Erythroblast (primary cell): ENCODE measurements around the gene AGMAT.

Source experiments
- GATA1 ChIP-seq: IDR thresholded peaks from 2 replicates; pipeline ENCODE4 v1.6.1; 2011; ENCODE audit warnings: low read depth, mild to moderate bottlenecking, control low read depth, low read length, moderate library complexity
- POLR2A ChIP-seq: IDR thresholded peaks from 2 replicates; pipeline ENCODE4 v1.6.1; 2011; ENCODE audit warnings: mild to moderate bottlenecking, low read length

DNA sequence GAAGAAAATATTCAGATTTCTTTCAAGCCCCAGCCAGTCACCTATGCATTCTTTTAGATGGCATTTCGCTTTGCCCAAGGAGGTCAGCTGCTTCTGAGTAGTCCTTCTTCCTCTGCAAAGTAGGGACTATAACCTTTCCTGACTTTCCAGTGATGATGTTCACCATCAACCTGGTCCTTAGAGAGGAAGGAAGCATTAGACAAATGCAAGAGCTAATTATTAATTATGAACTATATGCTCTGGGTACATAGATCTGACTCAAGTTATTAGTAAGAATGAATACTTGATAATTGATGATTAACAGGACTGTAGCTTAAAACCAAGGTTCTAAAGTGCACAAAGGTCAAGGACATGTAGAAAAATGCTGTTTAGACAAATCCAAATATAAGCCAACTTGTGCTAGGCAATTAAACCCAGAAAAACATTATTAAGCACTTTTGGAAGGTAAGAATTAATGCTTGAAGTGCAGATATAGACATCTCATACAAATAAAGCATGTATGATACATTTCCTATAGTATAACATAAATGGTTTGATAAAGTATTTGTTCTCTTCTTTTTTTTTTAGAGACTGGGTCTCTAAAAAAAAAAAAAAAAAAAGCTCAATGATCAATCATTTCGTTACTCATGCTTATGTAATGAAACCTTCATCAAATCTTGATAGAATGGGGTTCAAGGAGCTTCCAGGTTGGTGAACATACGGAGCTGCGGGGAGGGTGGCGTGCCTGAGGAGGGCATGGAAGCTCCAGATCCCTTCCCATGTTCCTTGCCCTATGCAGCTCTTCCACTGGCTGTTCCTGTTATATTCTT lies 11.2 kb upstream of the AGMAT start:
- TF ChIP-seq POLR2A (no peak), GATA1 (no peak)
